HG03571 (cell line): Measurements from ENCODE around the gene ERO1B.
"Not testable (repeated sequence)": the region's sequence is repeated elsewhere in the genome, so short reads cannot be mapped to it uniquely, and the experiment has no call there.

Experiments
- ATAC-seq: cut with Tn5 transposase; IDR thresholded peaks from one replicate; pipeline ENCODE4 v1.9.1; 2021; ENCODE audit not compliant: unreplicated experiment

The ERO1B gene

GRCh38 chr1:236193184-236193583 lies 88.6 kb downstream of the ERO1B start:
- no peak for ATAC-seq

- not testable (repeated sequence) for ATAC-seq
These were observed 93.7 kb downstream of the ERO1B start for GRCh38 chr1:236188084-236188483.

GRCh38 chr1:236186471-236186870 lies 95.3 kb downstream of the ERO1B start:
- ATAC-seq, result not testable (repeated sequence)

GRCh38 chr1:236185687-236186086 lies 96.1 kb downstream of the ERO1B start:
- no peak for ATAC-seq

GRCh38 chr1:236181059-236181458 lies 100.7 kb downstream of the ERO1B start:
- ATAC-seq, result no peak

- no peak for ATAC-seq
These were observed 102.1 kb downstream of the ERO1B start for GRCh38 chr1:236179634-236180033.

GRCh38 chr1:236176337-236177336 lies 105.1 kb downstream of the ERO1B start:
- no peak for ATAC-seq

- ATAC-seq, result peak; percentile 70
These were observed 106.0 kb downstream of the ERO1B start for GRCh38 chr1:236175642-236176336.

GRCh38 chr1:236173174-236173767 lies 108.5 kb downstream of the ERO1B start:
- no peak for ATAC-seq

GRCh38 chr1:236172041-236172579 lies 109.6 kb downstream of the ERO1B start:
- ATAC-seq, result no peak

- no peak for ATAC-seq
These were observed 112.9 kb downstream of the ERO1B start for GRCh38 chr1:236168716-236169429.

- ATAC-seq, result no peak
These were observed 114.2 kb downstream of the ERO1B start for GRCh38 chr1:236167578-236167977.

GRCh38 chr1:236167154-236167553 lies 114.6 kb downstream of the ERO1B start:
- ATAC-seq, result no peak

- no peak for ATAC-seq
These were observed 115.7 kb downstream of the ERO1B start for GRCh38 chr1:236166041-236166440.
